OCI-LY7 (cell line): ENCODE data around the gene MACROD2. TPM values are rescaled to one million over a fixed set of nuclear protein-coding genes. Genes with fewer than 3 reads are reported as not detected.

Experiments
- BruUV-seq: library from RNA; stranded (reverse); fragments of 400-500 nt; replicated peaks from 2 replicates; lab custom pipeline; 2021; lab: Mats Ljungman, UMichigan
- CTCF ChIA-PET: fragments of 300-600 bp; sonication (Branson Sonifier 250); formaldehyde crosslinking; loops from one replicate; lab custom pipeline; 2022; ENCODE audit warnings: antibody characterized with exemption; ENCODE audit not compliant: unreplicated experiment; lab: Charles Lee
- POLR2A ChIA-PET: fragments of 300-600 bp; sonication (Branson Sonifier 250); formaldehyde crosslinking; loops from one replicate; lab custom pipeline; 2022; ENCODE audit warnings: antibody characterized with exemption; lab: Charles Lee
- DNase-seq: peaks from one replicate; pipeline ENCODE4 v3.0.0-alpha.2; 2015; ENCODE audit warnings: low spot score
- H2AFZ ChIP-seq: fragments of 200-600 bp; sonication (generic), shearing (Covaris generic); 2 replicates; pipeline ENCODE4 v1.6.1; 2014; ENCODE audit warnings: mild to moderate bottlenecking, antibody characterized with exemption, low read length, moderate library complexity
- H3K27ac ChIP-seq: fragments of 200-600 bp; sonication (generic); 2 replicates; pipeline ENCODE4 v1.5.1; 2014; ENCODE audit warnings: mixed run types, low read depth, mild to moderate bottlenecking, moderate library complexity, low read length, inconsistent platforms; ENCODE audit not compliant: poor library complexity, severe bottlenecking
- H3K36me3 ChIP-seq: fragments of 200-600 bp; sonication (generic); 2 replicates; pipeline ENCODE4 v1.6.1; 2014; ENCODE audit warnings: mild to moderate bottlenecking, antibody characterized with exemption, low read length, moderate library complexity, mixed read lengths; ENCODE audit not compliant: insufficient read depth
- H3K4me1 ChIP-seq: fragments of 200-600 bp; sonication (generic); 2 replicates; pipeline ENCODE4 v1.5.1; 2014; ENCODE audit warnings: mild to moderate bottlenecking, low read length; ENCODE audit not compliant: insufficient read depth, poor library complexity, severe bottlenecking
- H3K4me2 ChIP-seq: fragments of 200-600 bp; sonication (generic); 2 replicates; pipeline ENCODE4 v1.6.1; 2014; ENCODE audit warnings: mild to moderate bottlenecking, low read length
- H3K4me3 ChIP-seq: fragments of 200-600 bp; sonication (generic); 2 replicates; pipeline ENCODE4 v1.5.1; 2014; ENCODE audit warnings: mild to moderate bottlenecking, low read depth, low read length; ENCODE audit not compliant: poor library complexity, severe bottlenecking
- H3K79me2 ChIP-seq: fragments of 200-600 bp; sonication (generic); 2 replicates; pipeline ENCODE4 v1.6.1; 2016; ENCODE audit warnings: low read depth, mild to moderate bottlenecking, low read length, moderate library complexity, mixed read lengths; ENCODE audit not compliant: insufficient read depth
- H3K9me2 ChIP-seq: fragments of 200-600 bp; sonication (generic); 2 replicates; pipeline ENCODE4 v1.6.1; 2016; ENCODE audit warnings: mild to moderate bottlenecking, low read length, mixed read lengths; ENCODE audit not compliant: insufficient read depth
- H3K9me3 ChIP-seq: fragments of 200-600 bp; sonication (generic); 2 replicates; pipeline ENCODE4 v1.6.1; 2014; ENCODE audit warnings: mild to moderate bottlenecking, mixed run types, low read length, mixed read lengths
- H4K20me1 ChIP-seq: fragments of 200-600 bp; sonication (generic); 2 replicates; pipeline ENCODE4 v1.6.1; 2014; ENCODE audit warnings: mild to moderate bottlenecking, antibody characterized with exemption, low read length, moderate library complexity, mixed read lengths; ENCODE audit not compliant: insufficient read depth
- CTCF ChIP-seq: fragments of 200-600 bp; sonication (generic); conservative IDR thresholded peaks from 2 replicates; pipeline ENCODE4 v1.5.1; 2014; ENCODE audit warnings: mild to moderate bottlenecking, antibody characterized with exemption, low read length, moderate library complexity, mixed read lengths
- EZH2phosphoT487 ChIP-seq: fragments of 200-600 bp; sonication (generic); IDR thresholded peaks from 2 replicates; pipeline ENCODE4 v1.6.1; 2018; ENCODE audit warnings: low read depth, borderline replicate concordance, mild to moderate bottlenecking, mixed run types, antibody characterized with exemption, low read length, moderate library complexity, mixed read lengths
- intact Hi-C: fragments of 100-400 bp; cut with micrococcal nuclease; formaldehyde crosslinking; loops from one replicate; pipeline ENCODE4 v1.10.0; 2022; ENCODE audit not compliant: unreplicated experiment
- total RNA-seq, 2 experiments: library from RNA; depleted of rRNA in 1 of 2; stranded (reverse); fragments of >200 nt in 1 of 2; shearing (Covaris generic) in 1 of 2; gene quantifications; 2 replicates each; pipeline ENCODE4 v1.2.3, GENCODE V29; 2014 to 2022

The MACROD2 gene
- total RNA-seq, 2 experiments from 2014 or later: 0.09 to 4.5 TPM

GRCh38 chr20:15905661-15906060 lies 1910.3 kb downstream of the MACROD2 start:
- no TSS peak for BruUV-seq
- H3K27ac ChIP-seq: no peak overlapping the region
- ChIA-PET POLR2A (no interaction called here), CTCF (no interaction called here)
- no peaks in the 10 kb centered on the region for H3K9me3 ChIP-seq
- no peaks in the 10 kb centered on the region for H3K79me2 ChIP-seq
- intact Hi-C loops: no loop called here
- no peak overlapping the region for H3K4me3 ChIP-seq
- no peaks in the 10 kb centered on the region for H3K36me3 ChIP-seq
- no peaks in the 10 kb centered on the region for H3K4me1 ChIP-seq
- H4K20me1 ChIP-seq: no peaks in the 10 kb centered on the region
- TF ChIP-seq CTCF: no peak
- no peak for TF ChIP-seq EZH2phosphoT487
- H3K9me2 ChIP-seq: no peaks in the 10 kb centered on the region
- no peak overlapping the region for H3K4me2 ChIP-seq
- no peak for DNase-seq
- H2AFZ ChIP-seq: no peak overlapping the region

- H3K4me3 ChIP-seq: no peak overlapping the region
- TF ChIP-seq CTCF (no peak), EZH2phosphoT487 (no peak)
- DNase-seq: no peak
- intact Hi-C loops: no loop called here
- no peaks in the 10 kb centered on the region for H3K79me2 ChIP-seq
- H4K20me1 ChIP-seq: no peaks in the 10 kb centered on the region
- H3K36me3 ChIP-seq: no peaks in the 10 kb centered on the region
- H3K4me1 ChIP-seq: no peaks in the 10 kb centered on the region
- no peaks in the 10 kb centered on the region for H3K9me3 ChIP-seq
- no peaks in the 10 kb centered on the region for H3K9me2 ChIP-seq
- H2AFZ ChIP-seq: no peak overlapping the region
- POLR2A ChIA-PET: interaction anchor here (0.7 to 1.1 kb wide), 5 partner anchors 10 to 146 kb away, joined by 3 to 6 read pairs (median 4); no protein-coding TSS in a partner anchor
- CTCF ChIA-PET: no interaction called here
- no peak overlapping the region for H3K4me2 ChIP-seq
- no peak overlapping the region for H3K27ac ChIP-seq
- BruUV-seq: no TSS peak
Observed at GRCh38 chr20:15909995-15910394, 1914.7 kb downstream of the MACROD2 start.

GRCh38 chr20:15911581-15911980 lies 1916.3 kb downstream of the MACROD2 start:
- no peak for TF ChIP-seq CTCF
- H3K4me3 ChIP-seq: no peak overlapping the region
- H4K20me1 ChIP-seq: no peaks in the 10 kb centered on the region
- no peaks in the 10 kb centered on the region for H3K4me1 ChIP-seq
- no peak overlapping the region for H2AFZ ChIP-seq
- H3K9me3 ChIP-seq: no peaks in the 10 kb centered on the region
- POLR2A ChIA-PET: interaction anchor here (0.6 to 1.0 kb wide), 2 partner anchors 51 to 216 kb away, joined by 3 read pairs; no protein-coding TSS in a partner anchor
- no peaks in the 10 kb centered on the region for H3K79me2 ChIP-seq
- H3K9me2 ChIP-seq: no peaks in the 10 kb centered on the region
- CTCF ChIA-PET: interaction anchor here (0.7 kb wide), 1 partner anchor 56 kb away, joined by 3 read pairs; no protein-coding TSS in a partner anchor
- no peak overlapping the region for H3K4me2 ChIP-seq
- BruUV-seq: no TSS peak
- no peak overlapping the region for H3K27ac ChIP-seq
- intact Hi-C loops: no loop called here
- no peak for DNase-seq
- no peaks in the 10 kb centered on the region for H3K36me3 ChIP-seq
